CD8-positive, alpha-beta memory T cell (primary cell): ENCODE data around the gene SIGLEC7. TPM values are rescaled to one million over a fixed set of nuclear protein-coding genes. Genes with fewer than 3 reads are reported as not detected.

Experiments
- CTCF ChIA-PET: fragments of 350-600 bp; sonication (Branson Sonifier 250); formaldehyde crosslinking; loops from one replicate; lab custom pipeline; 2021; ENCODE audit warnings: antibody characterized with exemption; lab: Charles Lee
- POLR2A ChIA-PET: fragments of 350-600 bp; sonication (Branson Sonifier 250); formaldehyde crosslinking; loops from one replicate; lab custom pipeline; 2021; ENCODE audit warnings: antibody characterized with exemption; lab: Charles Lee
- DNase-seq, 5 donors: peaks; one replicate each; pipeline versions ENCODE4 v3.0.0 to v3.0.0-alpha.2; 2020 to 2022; ENCODE audit warnings: mixed read lengths in 1 of 5
- H3K27ac ChIP-seq: one replicate; pipeline ENCODE4 v1.7.0; 2013; ENCODE audit warnings: low read depth, mild to moderate bottlenecking, low read length, moderate library complexity
- H3K27me3 ChIP-seq: 2 replicates; pipeline ENCODE4 v1.7.0; 2013; ENCODE audit warnings: low read length, mild to moderate bottlenecking; ENCODE audit not compliant: insufficient read depth, poor library complexity, severe bottlenecking
- H3K36me3 ChIP-seq: 2 replicates; pipeline ENCODE4 v1.7.0; 2013; ENCODE audit warnings: mild to moderate bottlenecking, low read length, moderate library complexity; ENCODE audit not compliant: insufficient read depth
- H3K4me1 ChIP-seq: 2 replicates; pipeline ENCODE4 v1.7.0; 2013; ENCODE audit warnings: mild to moderate bottlenecking, low read length, moderate library complexity; ENCODE audit not compliant: insufficient read depth
- H3K4me3 ChIP-seq: 2 replicates; pipeline ENCODE4 v1.7.0; 2013; ENCODE audit warnings: mild to moderate bottlenecking, low read length
- H3K9me3 ChIP-seq: 2 replicates; pipeline ENCODE4 v1.7.0; 2013; ENCODE audit warnings: mild to moderate bottlenecking, low read length
- H3K27ac Mint-ChIP-seq, 8 donors: one replicate each; pipeline ENCODE4 v1.8.0; 2020 to 2021; ENCODE audit warnings: mixed read lengths in 8 of 8, mild to moderate bottlenecking in 6 of 8, inconsistent platforms in 3 of 8, moderate library complexity in 3 of 8
- H3K27me3 Mint-ChIP-seq, 2 donors: one replicate each; pipeline ENCODE4 v1.8.0; 2020 to 2021; ENCODE audit warnings: mixed read lengths in 2 of 2, mild to moderate bottlenecking in 1 of 2, moderate library complexity in 1 of 2
- H3K36me3 Mint-ChIP-seq, 3 donors: one replicate each; pipeline ENCODE4 v1.8.0; 2020 to 2021; ENCODE audit warnings: mixed read lengths in 3 of 3, inconsistent platforms in 1 of 3, mild to moderate bottlenecking in 1 of 3
- H3K4me1 Mint-ChIP-seq, 3 donors: one replicate each; pipeline ENCODE4 v1.8.0; 2020 to 2021; ENCODE audit warnings: mixed read lengths in 3 of 3, inconsistent platforms in 1 of 3, mild to moderate bottlenecking in 1 of 3
- H3K4me3 Mint-ChIP-seq, 7 donors: one replicate each; pipeline ENCODE4 v1.8.0; 2020 to 2021; ENCODE audit warnings: mixed read lengths in 7 of 7, mild to moderate bottlenecking in 6 of 7, moderate library complexity in 4 of 7, inconsistent platforms in 2 of 7
- H3K9me3 Mint-ChIP-seq, 5 donors: one replicate each; pipeline ENCODE4 v1.8.0; 2020 to 2022; ENCODE audit warnings: mixed read lengths in 5 of 5, mild to moderate bottlenecking in 3 of 5, moderate library complexity in 2 of 5, inconsistent platforms in 1 of 5
- polyA plus RNA-seq: library from polyadenylated mRNA; unstranded; fragments of 300-500 nt; fragmentation: Illumina TruSeq; gene quantifications from one replicate; pipeline ENCODE4 v1.2.3, GENCODE V29; 2021
- total RNA-seq, 2 experiments: library from RNA; stranded (reverse); gene quantifications; one replicate each; pipeline ENCODE4 v1.2.3, GENCODE V29; 2021

SIGLEC7 gene
- total and polyA plus RNA-seq, 3 experiments from 2014 or later = 0.42 to 2.5 (median 0.46) TPM

DNA sequence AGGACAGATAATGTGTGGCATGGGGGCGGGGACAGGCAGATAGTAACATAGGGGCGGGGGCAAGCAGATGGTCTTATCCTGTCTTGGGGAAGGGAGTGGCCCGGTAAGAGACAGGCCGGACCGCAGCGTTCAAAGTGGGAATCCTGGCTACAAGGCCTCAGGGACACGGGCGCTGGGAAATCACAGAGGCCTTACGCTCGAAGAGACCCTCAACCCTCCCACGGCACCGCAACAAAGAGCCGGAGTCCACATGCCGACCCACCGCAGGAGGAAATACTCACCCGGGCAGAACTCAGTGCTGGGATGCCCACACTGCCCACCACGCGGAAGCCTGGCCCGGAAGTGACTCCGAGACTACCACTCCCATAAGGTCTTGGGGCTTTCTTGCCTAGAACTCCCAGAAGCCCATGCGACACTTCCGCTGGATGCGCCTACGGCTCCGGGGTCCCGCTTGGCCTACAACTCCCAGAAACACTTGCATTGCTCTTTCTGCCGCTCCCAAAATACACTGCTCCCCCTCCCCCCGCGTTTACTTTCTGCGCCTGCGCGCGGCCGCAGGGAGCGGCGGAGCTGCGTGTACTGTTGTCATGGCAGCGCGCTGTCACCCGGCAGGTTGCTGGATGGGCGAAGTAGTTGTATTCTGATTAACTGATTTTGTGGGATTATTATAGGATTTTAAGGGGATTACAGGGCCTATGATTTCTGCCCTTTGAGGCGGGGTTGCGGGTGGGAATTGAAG is 33.9 kb upstream of the SIGLEC7 start, which contains the start of gene CTU1:
CTU1 (minus strand) TSS at position 344 of the 739 bp plus-strand sequence. CDS start 3,840 bp downstream, outside the sequence.
- H3K27ac ChIP-seq = peak within 1 kb of the TSS; percentile 82
- peak; percentile 97 to 99 (median 98) for DNase-seq

DNA sequence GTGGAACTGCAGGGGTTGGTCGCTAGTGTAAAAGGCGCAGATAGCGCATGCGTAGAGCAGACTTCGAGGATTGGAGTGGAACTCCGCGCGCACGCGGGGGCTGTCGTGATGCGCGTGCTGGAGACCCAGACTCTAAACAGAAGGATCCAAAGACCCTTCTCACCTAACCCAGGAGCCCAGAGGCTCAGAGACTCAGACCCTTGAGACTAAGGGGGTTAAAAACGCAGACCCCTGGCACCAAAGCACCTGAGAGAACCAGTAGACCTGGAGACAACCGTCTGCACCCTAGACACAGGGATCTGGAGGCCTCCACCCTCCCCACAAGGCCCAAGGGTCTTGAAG is 33.3 kb upstream of the SIGLEC7 start:
- Histone ChIP-seq H3K36me3 (no peaks in the 10 kb centered on the region), H3K27me3 (no peaks in the 10 kb centered on the region), H3K27ac (peak overlapping the region; percentile 82), H3K4me3 (peak overlapping the region; percentile 91), H3K4me1 (peaks cover 24% of the 10 kb centered on the region), H3K9me3 (no peaks in the 10 kb centered on the region)
- peak overlapping the region; percentile 89 to 99 (median 96) for H3K4me3 Mint-ChIP-seq
- DNase-seq = no peak
- H3K9me3 Mint-ChIP-seq = no peaks in the 10 kb centered on the region
- ChIA-PET CTCF (interaction anchor here (2.0 kb wide), 1 partner anchor 50 kb away, joined by 7 read pairs; no protein-coding TSS in a partner anchor), POLR2A (interaction anchor here (0.7 kb wide), 2 partner anchors 8 to 28 kb away, joined by 3 to 5 read pairs; no protein-coding TSS in a partner anchor)
- peaks cover 37 to 50% (median 40%) of the 10 kb centered on the region in 3 donors for H3K4me1 Mint-ChIP-seq
- H3K36me3 Mint-ChIP-seq = peaks cover 0 to 31% (median 6%) of the 10 kb centered on the region in 3 donors
- peak overlapping the region; percentile 92 to 100 (median 98) for H3K27ac Mint-ChIP-seq
- H3K27me3 Mint-ChIP-seq = peaks cover 0 to 3% of the 10 kb centered on the region in 2 donors

More for the DNA sequence above, 33.9 kb upstream of the SIGLEC7 start, which contains the start of gene CTU1:
- Histone ChIP-seq H3K9me3 (no peaks in the 10 kb centered on the region), H3K36me3 (no peaks in the 10 kb centered on the region), H3K4me1 (peaks cover 19% of the 10 kb centered on the region), H3K27me3 (no peaks in the 10 kb centered on the region), H3K4me3 (peak within 1 kb of the TSS; percentile 91)
- Mint-ChIP-seq H3K27ac (peak within 1 kb of the TSS; percentile 92 to 100 (median 98)), H3K36me3 (peaks cover 0 to 37% (median 6%) of the 10 kb centered on the region in 3 donors), H3K27me3 (peaks cover 0 to 3% of the 10 kb centered on the region in 2 donors), H3K4me3 (peak within 1 kb of the TSS; percentile 89 to 99 (median 96)), H3K4me1 (peaks cover 37 to 53% (median 46%) of the 10 kb centered on the region in 3 donors), H3K9me3 (no peaks in the 10 kb centered on the region)
- ChIA-PET CTCF (no interaction called here), POLR2A (interaction anchor here (0.7 kb wide), 2 partner anchors 9 to 28 kb away, joined by 3 to 5 read pairs; no protein-coding TSS in a partner anchor)

DNA sequence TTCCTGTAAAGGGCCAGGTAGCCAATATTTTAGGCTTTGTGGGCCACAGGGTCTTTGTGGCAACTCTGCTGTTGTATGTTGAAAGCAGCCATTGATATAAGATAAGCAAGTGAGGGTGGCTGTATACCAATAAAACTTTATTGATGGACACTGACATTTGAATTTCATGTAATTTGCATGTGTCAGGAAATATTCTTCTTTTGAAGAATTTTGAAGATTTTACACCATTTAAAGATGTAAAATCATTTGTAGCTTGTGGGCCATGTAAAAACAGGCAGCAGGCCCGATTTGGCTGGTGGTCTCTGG is 31.5 kb upstream of the SIGLEC7 start:
- Histone ChIP-seq H3K9me3 (no peaks in the 10 kb centered on the region), H3K36me3 (no peaks in the 10 kb centered on the region), H3K27ac (no peak overlapping the region), H3K27me3 (no peaks in the 10 kb centered on the region), H3K4me1 (peaks cover 42% of the 10 kb centered on the region), H3K4me3 (no peak overlapping the region)
- Mint-ChIP-seq H3K27ac (no peak overlapping the region), H3K4me3 (no peak overlapping the region), H3K9me3 (no peaks in the 10 kb centered on the region), H3K4me1 (peaks cover 29 to 40% (median 36%) of the 10 kb centered on the region in 3 donors), H3K36me3 (peaks cover 0 to 18% (median 3%) of the 10 kb centered on the region in 3 donors), H3K27me3 (peaks cover 0 to 3% of the 10 kb centered on the region in 2 donors)
- no peak for DNase-seq
- CTCF ChIA-PET = interaction anchor here (1.9 to 2.0 kb wide), 2 partner anchors 13 to 48 kb away, joined by 5 to 7 read pairs; no protein-coding TSS in a partner anchor
- POLR2A ChIA-PET = no interaction called here

DNA sequence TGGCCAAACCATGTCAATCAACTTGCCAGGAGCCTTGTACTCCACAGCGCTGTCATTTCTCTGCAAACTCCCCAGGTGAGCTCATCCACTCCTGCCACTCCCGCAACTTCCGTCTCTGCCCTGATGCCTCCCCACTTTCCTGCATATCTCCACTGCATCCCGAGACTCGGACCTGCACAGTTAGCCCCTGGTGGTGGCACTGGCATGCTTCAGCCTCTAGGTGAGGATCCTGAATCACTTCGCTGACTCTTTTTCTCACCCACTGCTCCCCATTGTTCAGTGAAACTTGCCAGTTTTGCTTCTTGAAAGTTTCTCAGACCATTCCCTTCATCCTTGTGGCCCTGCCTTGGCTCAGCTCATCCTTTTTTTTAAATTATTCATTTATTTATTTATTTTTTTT is 30.5 kb upstream of the SIGLEC7 start:
- H3K4me1 ChIP-seq = peaks cover 51% of the 10 kb centered on the region

DNA sequence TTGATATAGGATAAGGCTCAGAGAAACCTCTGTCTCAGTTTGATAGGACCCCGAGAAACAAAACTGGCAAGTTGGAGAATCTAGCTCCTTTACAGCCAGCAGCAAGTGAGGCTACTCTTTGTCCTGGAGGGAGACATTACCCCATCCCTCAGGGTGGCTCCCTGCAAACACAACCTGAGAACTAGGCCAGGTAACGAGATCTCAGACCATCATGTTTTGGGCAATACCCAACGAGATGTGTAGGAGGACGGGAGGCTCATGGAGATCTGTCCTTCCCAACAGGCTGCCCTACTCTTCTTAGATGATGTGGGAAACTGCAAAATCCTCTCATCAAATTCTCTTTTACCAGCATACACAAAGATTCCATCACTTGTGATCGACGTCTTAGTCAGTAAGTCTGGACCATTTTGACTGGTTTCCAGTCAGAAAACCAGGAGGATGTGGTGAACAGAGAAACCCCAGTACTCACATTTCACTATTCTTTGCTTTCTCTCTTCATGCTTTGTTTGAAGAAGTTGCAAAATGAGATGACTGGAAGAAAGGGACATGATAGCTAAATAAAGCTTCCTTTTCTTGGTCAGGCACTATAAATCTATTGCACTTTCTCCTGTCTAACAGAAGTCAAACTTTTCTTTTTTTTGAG is 27.9 kb upstream of the SIGLEC7 start:
- Histone ChIP-seq H3K4me1 (peaks cover 41% of the 10 kb centered on the region), H3K27me3 (no peaks in the 10 kb centered on the region), H3K9me3 (no peaks in the 10 kb centered on the region), H3K36me3 (no peaks in the 10 kb centered on the region), H3K4me3 (no peak overlapping the region), H3K27ac (no peak overlapping the region)
- H3K27ac Mint-ChIP-seq = peak overlapping the region in 5 of 8 donors; percentile 47 to 86 (median 55)
- peaks cover 0 to 1% (median 0%) of the 10 kb centered on the region in 3 donors for H3K36me3 Mint-ChIP-seq
- H3K9me3 Mint-ChIP-seq = no peaks in the 10 kb centered on the region
- no peaks in the 10 kb centered on the region for H3K27me3 Mint-ChIP-seq
- peaks cover 5 to 37% (median 10%) of the 10 kb centered on the region in 3 donors for H3K4me1 Mint-ChIP-seq
- H3K4me3 Mint-ChIP-seq = peak overlapping the region in 6 of 7 donors; percentile 12 to 69 (median 46)
- DNase-seq = peak in 1 of 5 donors; percentile 23
- ChIA-PET POLR2A (interaction anchor here (1.2 kb wide), 1 partner anchor 17 kb away, joined by 4 read pairs; no protein-coding TSS in a partner anchor), CTCF (interaction anchor here (1.1 to 1.5 kb wide), 2 partner anchors 18 to 43 kb away, joined by 3 read pairs; no protein-coding TSS in a partner anchor)

More for the DNA sequence above, 30.5 kb upstream of the SIGLEC7 start:
- POLR2A ChIA-PET = no interaction called here
- Mint-ChIP-seq H3K9me3 (no peaks in the 10 kb centered on the region), H3K27ac (no peak overlapping the region), H3K4me3 (no peak overlapping the region), H3K27me3 (peaks cover 0 to 3% of the 10 kb centered on the region in 2 donors), H3K4me1 (peaks cover 21 to 43% (median 29%) of the 10 kb centered on the region in 3 donors), H3K36me3 (peaks cover 0 to 12% (median 1%) of the 10 kb centered on the region in 3 donors)
- no peaks in the 10 kb centered on the region for H3K27me3 ChIP-seq
- no peak for DNase-seq
- CTCF ChIA-PET = no interaction called here
- no peak overlapping the region for H3K27ac ChIP-seq
- no peaks in the 10 kb centered on the region for H3K9me3 ChIP-seq
- no peak overlapping the region for H3K4me3 ChIP-seq
- no peaks in the 10 kb centered on the region for H3K36me3 ChIP-seq

- peaks cover 20 to 44% (median 24%) of the 10 kb centered on the region in 3 donors for H3K4me1 Mint-ChIP-seq
- Histone ChIP-seq H3K27me3 (no peaks in the 10 kb centered on the region), H3K36me3 (no peaks in the 10 kb centered on the region), H3K9me3 (no peaks in the 10 kb centered on the region), H3K27ac (no peak overlapping the region), H3K4me1 (peaks cover 58% of the 10 kb centered on the region), H3K4me3 (no peak overlapping the region)
- ChIA-PET POLR2A (interaction anchor here (0.6 kb wide), 1 partner anchor 8 kb away, joined by 5 read pairs; no protein-coding TSS in a partner anchor), CTCF (no interaction called here)
- peak in 1 of 5 donors; percentile 17 for DNase-seq
- H3K9me3 Mint-ChIP-seq = no peaks in the 10 kb centered on the region
- H3K4me3 Mint-ChIP-seq = peak overlapping the region in 6 of 7 donors; percentile 19 to 62 (median 38)
- H3K27ac Mint-ChIP-seq = peak overlapping the region; percentile 39 to 91 (median 76)
- H3K27me3 Mint-ChIP-seq = no peaks in the 10 kb centered on the region
- H3K36me3 Mint-ChIP-seq = peaks cover 0 to 1% (median 0%) of the 10 kb centered on the region in 3 donors
These were observed 25.3 kb upstream of the SIGLEC7 start for GRCh38 chr19:51116736-51117286.

DNA sequence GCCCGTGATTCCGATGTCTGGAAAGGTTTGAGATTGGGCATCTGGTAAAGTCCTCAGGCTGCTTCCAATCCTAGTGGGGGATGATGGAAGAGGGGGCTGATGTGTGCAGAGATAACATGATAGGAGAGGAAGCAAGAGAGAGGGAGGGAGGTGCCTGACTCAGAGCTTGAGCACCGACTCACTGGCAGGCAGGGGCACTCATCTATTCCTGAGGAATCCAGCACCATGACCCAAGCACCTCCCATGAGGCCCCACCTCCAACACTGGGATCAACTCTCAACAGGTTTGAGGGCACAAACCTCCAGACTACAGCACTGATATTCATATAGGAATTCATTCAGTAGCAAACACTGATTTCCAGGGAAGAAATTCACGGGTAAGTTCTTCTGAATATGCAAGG is 23.0 kb upstream of the SIGLEC7 start:
- H3K36me3 ChIP-seq = no peaks in the 10 kb centered on the region
- ChIA-PET POLR2A (no interaction called here), CTCF (no interaction called here)
- Mint-ChIP-seq H3K4me1 (peaks cover 42 to 63% (median 47%) of the 10 kb centered on the region in 3 donors), H3K9me3 (no peaks in the 10 kb centered on the region), H3K27me3 (no peaks in the 10 kb centered on the region), H3K36me3 (peaks cover 0 to 4% (median 1%) of the 10 kb centered on the region in 3 donors), H3K4me3 (peak overlapping the region in 1 of 7 donors; percentile 2), H3K27ac (peak overlapping the region; percentile 1 to 92 (median 45))
- no peak for DNase-seq
- H3K9me3 ChIP-seq = no peaks in the 10 kb centered on the region
- no peak overlapping the region for H3K4me3 ChIP-seq
- H3K4me1 ChIP-seq = peaks cover 72% of the 10 kb centered on the region
- no peak overlapping the region for H3K27ac ChIP-seq
- no peaks in the 10 kb centered on the region for H3K27me3 ChIP-seq
